Suprapubic skin (tissue), 3 donors: Measurements from ENCODE around the gene OR4D11.
"Not testable (repeated sequence)": the region's sequence is repeated elsewhere in the genome, so short reads cannot be mapped to it uniquely, and the experiment has no call there.

Experiments
- EP300 ChIP-seq: sonication (generic); formaldehyde crosslinking; IDR thresholded peaks from one replicate; pipeline ENCODE4 v1.6.1; 2017; ENCODE audit warnings: antibody characterized with exemption
- POLR2A ChIP-seq, 2 donors: fragments of 450-650 bp; IDR thresholded peaks; one replicate each; pipeline ENCODE4 v1.6.1; 2017; ENCODE audit warnings: antibody characterized with exemption in 2 of 2, mild to moderate bottlenecking in 2 of 2, moderate library complexity in 2 of 2
- TF ChIP-seq, protein P1 (sequence below), 2 donors: fragments of 200-600 bp in 1 of 2; fragments of 450-650 bp in 1 of 2; sonication (generic) in 1 of 2; IDR thresholded peaks; one replicate each; pipeline ENCODE4 v1.5.1; 2016 to 2019; ENCODE audit warnings: antibody characterized with exemption in 2 of 2, mild to moderate bottlenecking in 1 of 2, moderate library complexity in 1 of 2

DNA sequence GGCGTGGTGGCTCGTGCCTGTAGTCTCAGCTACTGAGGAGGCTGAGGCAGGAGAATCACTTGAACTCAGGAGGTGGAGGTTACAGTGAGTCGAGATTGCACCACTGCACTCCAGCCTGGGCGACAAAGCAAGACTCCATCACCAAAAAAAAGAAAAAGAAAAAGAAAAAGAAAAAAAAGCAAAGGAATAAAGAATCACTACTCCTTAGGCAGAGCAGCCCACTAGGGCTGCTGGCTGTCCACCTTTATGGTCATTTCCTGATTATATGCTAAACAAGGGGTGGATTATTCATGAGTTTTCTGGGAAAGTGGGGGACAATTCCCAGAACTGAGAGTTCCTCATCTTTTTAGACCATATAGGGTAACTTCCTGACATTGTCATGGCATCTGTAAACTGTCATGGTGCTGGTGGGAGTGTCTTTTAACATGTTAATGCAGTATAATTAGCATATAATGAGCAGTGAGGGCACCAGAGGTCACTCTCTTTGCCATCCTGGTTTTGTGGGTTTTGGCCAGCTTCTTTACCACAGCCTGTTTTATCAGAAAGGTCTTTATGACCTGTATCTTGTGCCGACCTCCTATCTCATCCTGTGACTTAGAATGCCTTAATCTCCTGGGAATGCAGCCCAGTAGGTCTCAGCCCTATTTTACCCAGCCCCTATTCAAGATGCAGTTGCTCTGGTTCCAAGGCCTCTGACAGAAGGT, 44.4 kb downstream of the OR4D11 start:
- TF ChIP-seq, protein P1, sequence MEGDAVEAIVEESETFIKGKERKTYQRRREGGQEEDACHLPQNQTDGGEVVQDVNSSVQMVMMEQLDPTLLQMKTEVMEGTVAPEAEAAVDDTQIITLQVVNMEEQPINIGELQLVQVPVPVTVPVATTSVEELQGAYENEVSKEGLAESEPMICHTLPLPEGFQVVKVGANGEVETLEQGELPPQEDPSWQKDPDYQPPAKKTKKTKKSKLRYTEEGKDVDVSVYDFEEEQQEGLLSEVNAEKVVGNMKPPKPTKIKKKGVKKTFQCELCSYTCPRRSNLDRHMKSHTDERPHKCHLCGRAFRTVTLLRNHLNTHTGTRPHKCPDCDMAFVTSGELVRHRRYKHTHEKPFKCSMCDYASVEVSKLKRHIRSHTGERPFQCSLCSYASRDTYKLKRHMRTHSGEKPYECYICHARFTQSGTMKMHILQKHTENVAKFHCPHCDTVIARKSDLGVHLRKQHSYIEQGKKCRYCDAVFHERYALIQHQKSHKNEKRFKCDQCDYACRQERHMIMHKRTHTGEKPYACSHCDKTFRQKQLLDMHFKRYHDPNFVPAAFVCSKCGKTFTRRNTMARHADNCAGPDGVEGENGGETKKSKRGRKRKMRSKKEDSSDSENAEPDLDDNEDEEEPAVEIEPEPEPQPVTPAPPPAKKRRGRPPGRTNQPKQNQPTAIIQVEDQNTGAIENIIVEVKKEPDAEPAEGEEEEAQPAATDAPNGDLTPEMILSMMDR (IDR thresholded peaks at IDR 0.05) = not testable (repeated sequence)
- TF ChIP-seq POLR2A (IDR thresholded peaks at IDR 0.05); EP300: not testable (repeated sequence)
